AG08396 (cell line): ENCODE results near the gene FLNA.
"Not testable (repeated sequence)": the region's sequence is repeated elsewhere in the genome, so short reads cannot be mapped to it uniquely, and the experiment has no call there.

ENCODE experiments used
- DNase-seq: peaks from one replicate; pipeline ENCODE4 v3.0.0; 2012; ENCODE audit warnings: low spot score, mixed read lengths

Gene FLNA

DNA sequence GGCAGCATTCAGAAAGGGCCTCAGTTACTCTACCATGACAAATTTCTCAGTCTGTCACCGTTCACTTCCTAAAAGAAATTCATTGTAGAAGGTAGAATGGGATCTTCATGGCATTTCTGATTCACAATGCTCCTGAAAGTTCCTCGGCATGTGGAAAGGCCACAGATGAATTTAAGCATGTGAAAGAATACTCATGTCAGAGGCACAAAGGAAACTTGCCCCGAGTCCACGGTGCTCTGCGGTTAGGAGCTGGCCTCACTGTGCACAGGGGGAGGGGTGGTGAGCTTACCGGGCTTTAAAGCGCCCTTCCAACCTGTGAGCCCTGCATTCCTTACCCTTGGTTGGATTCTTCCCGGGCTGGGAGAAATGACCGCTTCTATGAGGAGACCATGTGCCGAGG lies 69.6 kb downstream of the FLNA start:
- no peak for DNase-seq

DNA sequence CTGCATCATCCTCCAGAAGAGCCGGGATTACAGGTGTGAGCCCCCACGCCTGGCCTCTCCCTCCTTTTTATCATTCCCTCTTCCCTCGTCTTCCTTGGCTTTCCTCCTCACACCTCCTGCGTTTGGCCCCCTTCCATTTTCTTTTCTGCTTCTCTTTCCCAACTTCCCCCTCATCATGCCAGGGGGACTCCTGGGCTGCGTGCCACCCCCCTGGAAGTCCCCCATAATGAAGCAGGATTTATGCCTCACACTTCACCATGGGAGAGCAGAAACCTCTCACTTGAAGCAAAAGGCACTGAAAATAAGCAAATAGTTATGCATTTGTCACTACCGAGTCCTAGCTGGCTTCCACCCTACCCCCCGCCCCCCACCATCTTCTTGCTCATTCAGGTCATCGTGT lies 71.0 kb downstream of the FLNA start:
- DNase-seq, result no peak

DNA sequence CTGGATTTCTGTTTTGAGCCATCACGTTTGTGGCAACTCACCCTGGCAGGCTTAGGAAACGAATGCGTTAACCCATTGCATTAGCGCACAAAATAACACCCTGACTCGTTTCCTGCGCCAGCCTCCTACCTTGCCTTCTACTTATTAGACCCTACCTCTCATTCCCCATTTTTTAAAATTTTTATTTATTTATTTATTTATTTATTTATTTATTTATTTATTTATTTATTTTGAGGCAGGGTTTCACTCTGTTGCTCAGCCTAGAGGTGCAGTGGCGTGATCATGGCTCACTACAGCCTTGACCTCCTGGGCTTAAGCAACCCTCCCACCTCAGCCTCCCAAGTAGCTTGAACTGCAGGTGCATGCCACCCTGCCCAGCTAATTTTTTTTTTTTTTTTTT lies 71.4 kb downstream of the FLNA start:
- DNase-seq, result not testable (repeated sequence)

DNA sequence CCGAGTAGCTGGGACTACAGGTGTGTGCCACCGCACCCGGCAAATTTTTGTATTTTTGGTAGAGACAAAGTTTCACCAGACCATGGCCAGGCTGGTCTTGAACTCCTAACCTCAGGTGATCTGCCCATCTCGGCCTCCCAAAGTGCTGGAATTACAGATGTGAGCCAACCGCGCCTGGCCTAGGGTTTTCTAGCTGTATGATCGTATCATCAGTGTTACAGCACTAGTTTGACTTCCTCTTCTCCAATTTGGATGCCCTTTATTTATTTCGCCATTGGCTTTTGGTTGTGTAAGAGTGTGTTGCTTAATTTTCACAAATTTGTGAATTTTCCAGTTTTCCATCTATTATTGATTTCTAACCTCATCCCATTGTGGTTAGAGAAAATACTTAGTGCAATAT lies 73.6 kb downstream of the FLNA start:
- DNase-seq, result no peak
